ENCODE data around the gene SLC38A6.
A peak's percentile ranks its signal among the peaks of the same experiment; 100 is the strongest.

SLC38A6 gene

DNA sequence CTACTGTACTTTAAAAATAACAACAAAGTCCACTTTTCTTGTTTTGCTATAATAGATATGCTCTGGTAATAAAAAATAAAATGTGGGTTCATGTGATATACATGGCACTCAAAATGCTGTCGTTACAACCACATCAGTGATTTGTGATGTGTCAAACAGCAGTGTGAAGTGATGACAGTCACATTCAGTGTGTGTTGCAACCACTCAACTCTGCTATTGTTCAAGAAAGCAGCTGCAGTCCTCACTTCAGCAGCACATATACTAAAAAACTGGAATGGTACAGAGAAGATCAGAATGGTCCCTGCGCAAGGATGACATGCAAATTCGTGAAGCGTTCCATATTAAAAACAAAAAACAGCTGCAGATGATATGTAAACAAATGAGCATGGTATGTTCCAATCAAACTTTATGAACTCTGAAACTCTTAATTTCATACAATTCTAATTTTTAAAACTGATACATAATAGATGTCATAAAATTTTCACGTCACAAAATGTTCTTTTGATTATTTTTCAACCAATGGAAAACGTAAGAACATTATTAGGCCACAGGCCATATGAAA is 6.9 kb upstream of the SLC38A6 start:
- Histone ChIP-seq H3K18ac (ENCODE audit: low read length) (no peak overlapping the region), H3K4me2 (ENCODE audit: insufficient read depth, low read length, poor library complexity, severe bottlenecking) (no peak overlapping the region), H3K4ac (ENCODE audit: low read length) (no peak overlapping the region), H3K27me3 (ENCODE audit: control insufficient read depth in 3 of 3, insufficient read depth in 3 of 3, low read depth in 1 of 3, low read length in 3 of 3) (no peaks in the 10 kb centered on the region), H2BK12ac (ENCODE audit: low read length) (no peak overlapping the region), H3K23ac (ENCODE audit: low read depth, low read length, poor library complexity) (no peak overlapping the region), H2BK120ac (ENCODE audit: low read depth, low read length) (no peak overlapping the region), H3K36me3 (replicated peaks in 1 of 2; ENCODE audit: control insufficient read depth in 2 of 2, insufficient read depth in 2 of 2, low read length in 2 of 2) (peaks cover 10 to 74% of the 10 kb centered on the region in 2 donors), H3K79me1 (ENCODE audit: low read depth, low read length) (peaks cover 3% of the 10 kb centered on the region), H3K9ac (ENCODE audit: low read depth, low read length, poor library complexity) (no peak overlapping the region), H3K27ac (replicated peaks; ENCODE audit: low read length) (no peak overlapping the region), H4K91ac (ENCODE audit: low read depth, low read length, poor library complexity) (no peak overlapping the region), H3K4me3 (ENCODE audit: low read length in 2 of 2) (no peak overlapping the region), H2AFZ (ENCODE audit: low read length) (no peak overlapping the region), H3K4me1 (ENCODE audit: control insufficient read depth in 2 of 2, insufficient read depth in 1 of 2, low read depth in 1 of 2, low read length in 2 of 2) (no peaks in the 10 kb centered on the region), H2BK15ac (ENCODE audit: low read length) (no peak overlapping the region), H4K8ac (ENCODE audit: low read depth, low read length) (no peak overlapping the region), H2BK5ac (ENCODE audit: low read length) (no peak overlapping the region), H2AK5ac (ENCODE audit: low read depth, low read length) (no peak overlapping the region), H3K9me3 (replicated peaks in 1 of 2; ENCODE audit: control insufficient read depth in 2 of 2, insufficient read depth in 1 of 2, low read depth in 1 of 2, low read length in 2 of 2) (no peaks in the 10 kb centered on the region), H3K14ac (ENCODE audit: low read length) (no peak overlapping the region)
- WGBS, 2 donors (ENCODE audit: extremely low coverage in 2 of 2, insufficient read length in 2 of 2, insufficient replicate concordance in 1 of 2) = no CpG with 5 or more reads among the region's 6 CpGs
- DNase-seq (ENCODE audit: low spot score) = no peak

DNA sequence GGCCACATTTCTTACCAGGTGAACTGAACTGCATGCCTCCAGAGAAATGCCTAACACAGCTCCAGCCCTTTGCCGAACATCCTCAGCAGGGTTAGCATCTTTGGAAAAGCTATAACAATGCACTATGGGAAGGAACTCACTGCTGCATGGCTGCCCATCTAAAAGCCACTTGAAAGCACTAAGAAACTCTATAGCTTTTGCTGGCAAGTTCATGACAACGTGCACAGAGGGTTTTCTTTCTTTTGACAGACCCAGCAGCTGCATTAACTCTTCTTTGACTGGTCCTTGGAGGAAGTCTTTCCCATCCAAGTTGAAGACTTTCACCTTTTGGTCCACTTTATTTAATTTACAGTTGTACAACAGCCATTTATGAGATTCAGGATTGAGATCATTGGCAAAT is 5.5 kb upstream of the SLC38A6 start:
- Histone ChIP-seq H3K14ac (ENCODE audit: low read length) (no peak overlapping the region), H4K91ac (ENCODE audit: low read depth, low read length, poor library complexity) (no peak overlapping the region), H3K4me3 (ENCODE audit: low read length in 2 of 2) (no peak overlapping the region), H2BK15ac (ENCODE audit: low read length) (no peak overlapping the region), H3K9me3 (replicated peaks in 1 of 2; ENCODE audit: control insufficient read depth in 2 of 2, insufficient read depth in 1 of 2, low read depth in 1 of 2, low read length in 2 of 2) (no peaks in the 10 kb centered on the region), H3K36me3 (replicated peaks in 1 of 2; ENCODE audit: control insufficient read depth in 2 of 2, insufficient read depth in 2 of 2, low read length in 2 of 2) (peaks cover 10 to 78% of the 10 kb centered on the region in 2 donors), H2BK120ac (ENCODE audit: low read depth, low read length) (no peak overlapping the region), H4K8ac (ENCODE audit: low read depth, low read length) (no peak overlapping the region), H2BK12ac (ENCODE audit: low read length) (no peak overlapping the region), H3K18ac (ENCODE audit: low read length) (no peak overlapping the region), H3K79me1 (ENCODE audit: low read depth, low read length) (peaks cover 3% of the 10 kb centered on the region), H3K9ac (ENCODE audit: low read depth, low read length, poor library complexity) (no peak overlapping the region), H3K4me1 (ENCODE audit: control insufficient read depth in 2 of 2, insufficient read depth in 1 of 2, low read depth in 1 of 2, low read length in 2 of 2) (no peaks in the 10 kb centered on the region), H3K27ac (replicated peaks; ENCODE audit: low read length) (no peak overlapping the region), H3K23ac (ENCODE audit: low read depth, low read length, poor library complexity) (no peak overlapping the region), H3K27me3 (ENCODE audit: control insufficient read depth in 3 of 3, insufficient read depth in 3 of 3, low read depth in 1 of 3, low read length in 3 of 3) (no peaks in the 10 kb centered on the region), H2BK5ac (ENCODE audit: low read length) (no peak overlapping the region), H2AFZ (ENCODE audit: low read length) (no peak overlapping the region), H3K4me2 (ENCODE audit: insufficient read depth, low read length, poor library complexity, severe bottlenecking) (no peak overlapping the region), H3K4ac (ENCODE audit: low read length) (no peak overlapping the region), H2AK5ac (ENCODE audit: low read depth, low read length) (no peak overlapping the region)
- DNase-seq (ENCODE audit: low spot score) = no peak
- WGBS, 2 donors (ENCODE audit: extremely low coverage in 2 of 2, insufficient read length in 2 of 2, insufficient replicate concordance in 1 of 2) = no CpG with 5 or more reads among the region's 2 CpGs

DNA sequence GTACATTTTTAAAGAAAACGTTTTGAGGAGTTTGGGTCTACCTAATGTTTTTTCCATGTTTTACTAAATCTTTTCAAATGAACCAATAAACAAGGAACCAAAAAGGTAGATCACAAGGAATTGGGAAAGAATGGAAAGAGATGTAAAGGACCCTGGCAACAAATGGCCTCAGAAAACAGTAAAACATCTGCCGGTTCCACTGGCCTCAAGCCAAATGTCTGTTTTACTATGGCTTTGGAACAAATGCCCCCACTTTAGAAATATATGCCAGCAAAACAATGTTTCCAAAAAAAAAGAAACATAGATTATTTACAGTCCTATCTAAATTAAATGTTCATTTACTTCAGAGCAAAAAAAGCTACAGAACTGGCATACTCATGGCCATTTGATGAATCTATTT is 3.2 kb upstream of the SLC38A6 start:
- Histone ChIP-seq H2BK15ac (ENCODE audit: low read length) (no peak overlapping the region), H3K14ac (ENCODE audit: low read length) (no peak overlapping the region), H3K4me2 (ENCODE audit: insufficient read depth, low read length, poor library complexity, severe bottlenecking) (no peak overlapping the region), H3K9ac (ENCODE audit: low read depth, low read length, poor library complexity) (no peak overlapping the region), H2BK120ac (ENCODE audit: low read depth, low read length) (no peak overlapping the region), H3K9me3 (replicated peaks in 1 of 2; ENCODE audit: control insufficient read depth in 2 of 2, insufficient read depth in 1 of 2, low read depth in 1 of 2, low read length in 2 of 2) (no peaks in the 10 kb centered on the region), H3K18ac (ENCODE audit: low read length) (no peak overlapping the region), H3K23ac (ENCODE audit: low read depth, low read length, poor library complexity) (no peak overlapping the region), H2AK5ac (ENCODE audit: low read depth, low read length) (no peak overlapping the region), H4K91ac (ENCODE audit: low read depth, low read length, poor library complexity) (no peak overlapping the region), H3K4me1 (ENCODE audit: control insufficient read depth in 2 of 2, insufficient read depth in 1 of 2, low read depth in 1 of 2, low read length in 2 of 2) (peaks cover 0 to 3% of the 10 kb centered on the region in 2 donors), H2AFZ (ENCODE audit: low read length) (no peak overlapping the region), H3K27me3 (ENCODE audit: control insufficient read depth in 3 of 3, insufficient read depth in 3 of 3, low read depth in 1 of 3, low read length in 3 of 3) (no peaks in the 10 kb centered on the region), H2BK5ac (ENCODE audit: low read length) (no peak overlapping the region), H4K8ac (ENCODE audit: low read depth, low read length) (no peak overlapping the region), H3K4ac (ENCODE audit: low read length) (no peak overlapping the region), H3K27ac (replicated peaks; ENCODE audit: low read length) (no peak overlapping the region), H3K36me3 (replicated peaks in 1 of 2; ENCODE audit: control insufficient read depth in 2 of 2, insufficient read depth in 2 of 2, low read length in 2 of 2) (peaks cover 10 to 66% of the 10 kb centered on the region in 2 donors), H3K4me3 (ENCODE audit: low read length in 2 of 2) (no peak overlapping the region), H3K79me1 (ENCODE audit: low read depth, low read length) (peaks cover 4% of the 10 kb centered on the region), H2BK12ac (ENCODE audit: low read length) (no peak overlapping the region)
- DNase-seq (ENCODE audit: low spot score) = no peak
- no CpG with 5 or more reads among the region's 2 CpGs for WGBS, 2 donors (ENCODE audit: extremely low coverage in 2 of 2, insufficient read length in 2 of 2, insufficient replicate concordance in 1 of 2)

DNA sequence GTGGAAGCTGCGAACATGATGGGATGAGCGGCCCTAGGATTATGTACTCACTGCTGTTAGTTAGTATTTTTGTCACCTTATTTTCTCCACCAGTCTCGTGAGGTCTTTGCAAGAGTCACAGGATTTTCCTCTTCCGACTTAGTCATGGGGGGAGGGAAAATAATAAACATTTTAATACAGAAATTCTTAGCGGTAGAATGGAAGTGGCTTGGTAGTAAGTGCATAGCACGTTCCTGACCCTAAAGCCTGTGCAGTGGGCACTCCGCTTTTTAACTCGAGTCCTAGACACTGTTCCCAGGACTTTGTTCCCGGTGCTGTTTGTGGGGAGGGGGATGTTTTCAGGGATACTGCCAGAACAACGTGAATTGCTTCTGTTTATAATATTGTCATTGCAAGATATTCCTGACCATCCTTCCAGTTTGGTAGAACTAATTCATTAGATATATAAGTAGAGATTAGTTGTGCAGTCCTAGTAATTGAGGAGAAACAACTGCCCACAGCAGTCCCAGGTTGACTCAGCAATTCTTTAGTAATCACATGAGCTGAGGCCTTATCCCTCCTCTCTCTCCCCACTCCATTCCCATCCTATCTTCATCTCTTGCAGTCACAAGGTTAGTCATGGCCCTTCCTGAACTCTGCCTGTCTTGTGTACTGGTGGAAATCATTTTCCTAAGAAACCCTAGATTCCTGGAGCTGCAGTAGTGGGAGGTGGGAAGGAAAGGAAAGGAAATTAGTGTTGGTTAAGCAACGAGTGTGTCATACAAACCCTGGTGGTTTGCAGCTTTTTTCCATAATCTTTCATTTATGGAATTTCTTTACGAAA is 799 bp downstream of the SLC38A6 start:
- Histone ChIP-seq H3K27me3 (ENCODE audit: control insufficient read depth in 3 of 3, insufficient read depth in 3 of 3, low read depth in 1 of 3, low read length in 3 of 3) (no peaks in the 10 kb centered on the region), H2BK5ac (ENCODE audit: low read length) (no peak overlapping the region), H3K9ac (ENCODE audit: low read depth, low read length, poor library complexity) (peak overlapping the region; percentile 75), H3K79me1 (ENCODE audit: low read depth, low read length) (peaks cover 2% of the 10 kb centered on the region), H4K8ac (ENCODE audit: low read depth, low read length) (no peak overlapping the region), H3K4me3 (ENCODE audit: low read length in 2 of 2) (peak overlapping the region; percentile 84 to 90), H3K27ac (replicated peaks; ENCODE audit: low read length) (peak overlapping the region; percentile 80), H3K18ac (ENCODE audit: low read length) (no peak overlapping the region), H2BK15ac (ENCODE audit: low read length) (no peak overlapping the region), H2BK120ac (ENCODE audit: low read depth, low read length) (peak overlapping the region; percentile 76), H3K4me2 (ENCODE audit: insufficient read depth, low read length, poor library complexity, severe bottlenecking) (peak overlapping the region; percentile 58), H3K23ac (ENCODE audit: low read depth, low read length, poor library complexity) (peak overlapping the region; percentile 94), H3K4me1 (ENCODE audit: control insufficient read depth in 2 of 2, insufficient read depth in 1 of 2, low read depth in 1 of 2, low read length in 2 of 2) (peaks cover 0 to 3% of the 10 kb centered on the region in 2 donors), H2AFZ (ENCODE audit: low read length) (peak overlapping the region; percentile 93), H2BK12ac (ENCODE audit: low read length) (no peak overlapping the region), H2AK5ac (ENCODE audit: low read depth, low read length) (no peak overlapping the region), H3K4ac (ENCODE audit: low read length) (no peak overlapping the region), H4K91ac (ENCODE audit: low read depth, low read length, poor library complexity) (no peak overlapping the region), H3K14ac (ENCODE audit: low read length) (no peak overlapping the region), H3K36me3 (replicated peaks in 1 of 2; ENCODE audit: control insufficient read depth in 2 of 2, insufficient read depth in 2 of 2, low read length in 2 of 2) (peaks cover 1 to 41% of the 10 kb centered on the region in 2 donors), H3K9me3 (replicated peaks in 1 of 2; ENCODE audit: control insufficient read depth in 2 of 2, insufficient read depth in 1 of 2, low read depth in 1 of 2, low read length in 2 of 2) (no peaks in the 10 kb centered on the region)
- DNase-seq (ENCODE audit: low spot score) = no peak
- no CpG with 5 or more reads among the region's 12 CpGs for WGBS, 2 donors (ENCODE audit: extremely low coverage in 2 of 2, insufficient read length in 2 of 2, insufficient replicate concordance in 1 of 2)
